ENCODE results near the gene SMPX.
"Not testable (repeated sequence)": the region's sequence is repeated elsewhere in the genome, so short reads cannot be mapped to it uniquely, and the experiment has no call there.

- TF ChIP-seq, protein P1, sequence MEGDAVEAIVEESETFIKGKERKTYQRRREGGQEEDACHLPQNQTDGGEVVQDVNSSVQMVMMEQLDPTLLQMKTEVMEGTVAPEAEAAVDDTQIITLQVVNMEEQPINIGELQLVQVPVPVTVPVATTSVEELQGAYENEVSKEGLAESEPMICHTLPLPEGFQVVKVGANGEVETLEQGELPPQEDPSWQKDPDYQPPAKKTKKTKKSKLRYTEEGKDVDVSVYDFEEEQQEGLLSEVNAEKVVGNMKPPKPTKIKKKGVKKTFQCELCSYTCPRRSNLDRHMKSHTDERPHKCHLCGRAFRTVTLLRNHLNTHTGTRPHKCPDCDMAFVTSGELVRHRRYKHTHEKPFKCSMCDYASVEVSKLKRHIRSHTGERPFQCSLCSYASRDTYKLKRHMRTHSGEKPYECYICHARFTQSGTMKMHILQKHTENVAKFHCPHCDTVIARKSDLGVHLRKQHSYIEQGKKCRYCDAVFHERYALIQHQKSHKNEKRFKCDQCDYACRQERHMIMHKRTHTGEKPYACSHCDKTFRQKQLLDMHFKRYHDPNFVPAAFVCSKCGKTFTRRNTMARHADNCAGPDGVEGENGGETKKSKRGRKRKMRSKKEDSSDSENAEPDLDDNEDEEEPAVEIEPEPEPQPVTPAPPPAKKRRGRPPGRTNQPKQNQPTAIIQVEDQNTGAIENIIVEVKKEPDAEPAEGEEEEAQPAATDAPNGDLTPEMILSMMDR (conservative IDR thresholded peaks at IDR 0.05 in 1 of 2, IDR thresholded peaks at IDR 0.05 in 1 of 2; ENCODE audit: low read depth in 1 of 2, low read length in 2 of 2) = not testable (repeated sequence)
- TF ChIP-seq EZH2 (IDR thresholded peaks at IDR 0.05; ENCODE audit: low read length, missing control alignments) = not testable (repeated sequence)
Observed at GRCh38 chrX:21773036-21773435, 15.1 kb upstream of the SMPX start.

Data from fibroblast of lung (primary cell).